Neural progenitor cell (in vitro differentiated cells): ENCODE measurements around the gene NRK.

ENCODE experiments used
- EZH2 ChIP-seq: fragments of 200-600 bp; sonication (generic); IDR thresholded peaks from 2 replicates; pipeline ENCODE4 v1.6.1; 2017; ENCODE audit warnings: antibody characterized with exemption, mild to moderate bottlenecking, moderate library complexity
- TF ChIP-seq, protein P1 (sequence below): fragments of 200-600 bp; sonication (generic); IDR thresholded peaks from 2 replicates; pipeline ENCODE4 v1.5.1; 2017; ENCODE audit warnings: antibody characterized with exemption, mild to moderate bottlenecking

DNA sequence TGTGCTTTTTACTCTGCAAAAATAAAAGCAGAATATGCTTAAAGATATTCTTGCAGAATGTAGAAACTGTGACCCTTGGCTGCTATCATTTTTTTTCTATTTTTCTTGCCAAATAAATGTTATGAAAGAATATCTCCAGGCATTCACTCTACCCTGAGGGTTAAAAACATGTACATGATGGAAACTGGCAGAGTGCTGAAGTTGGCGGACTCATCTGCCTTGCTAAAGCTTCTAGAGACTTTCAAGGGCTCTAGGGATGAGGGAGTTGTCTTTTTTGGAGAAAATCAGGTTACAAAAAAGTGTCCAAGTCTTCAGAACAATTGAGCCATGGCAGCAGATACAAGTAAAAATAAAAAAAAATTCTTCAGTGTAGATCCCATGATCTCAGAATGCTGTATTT is 40.5 kb upstream of the NRK start:
- TF ChIP-seq, protein P1, sequence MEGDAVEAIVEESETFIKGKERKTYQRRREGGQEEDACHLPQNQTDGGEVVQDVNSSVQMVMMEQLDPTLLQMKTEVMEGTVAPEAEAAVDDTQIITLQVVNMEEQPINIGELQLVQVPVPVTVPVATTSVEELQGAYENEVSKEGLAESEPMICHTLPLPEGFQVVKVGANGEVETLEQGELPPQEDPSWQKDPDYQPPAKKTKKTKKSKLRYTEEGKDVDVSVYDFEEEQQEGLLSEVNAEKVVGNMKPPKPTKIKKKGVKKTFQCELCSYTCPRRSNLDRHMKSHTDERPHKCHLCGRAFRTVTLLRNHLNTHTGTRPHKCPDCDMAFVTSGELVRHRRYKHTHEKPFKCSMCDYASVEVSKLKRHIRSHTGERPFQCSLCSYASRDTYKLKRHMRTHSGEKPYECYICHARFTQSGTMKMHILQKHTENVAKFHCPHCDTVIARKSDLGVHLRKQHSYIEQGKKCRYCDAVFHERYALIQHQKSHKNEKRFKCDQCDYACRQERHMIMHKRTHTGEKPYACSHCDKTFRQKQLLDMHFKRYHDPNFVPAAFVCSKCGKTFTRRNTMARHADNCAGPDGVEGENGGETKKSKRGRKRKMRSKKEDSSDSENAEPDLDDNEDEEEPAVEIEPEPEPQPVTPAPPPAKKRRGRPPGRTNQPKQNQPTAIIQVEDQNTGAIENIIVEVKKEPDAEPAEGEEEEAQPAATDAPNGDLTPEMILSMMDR: no peak
- no peak for TF ChIP-seq EZH2
